Smooth muscle cell (in vitro differentiated cells): ENCODE measurements around the gene CNTNAP4. TPM values are rescaled to one million over a fixed set of nuclear protein-coding genes. Genes with fewer than 3 reads are reported as not detected.

Experiments
- DNase-seq: peaks from one replicate; lab custom pipeline; 2025; ENCODE audit not compliant: unreplicated experiment; lab: John Stamatoyannopoulos, UW
- H2AFZ ChIP-seq: fragments of 200-600 bp; sonication (generic); 2 replicates; pipeline ENCODE4 v1.6.0; 2016; ENCODE audit warnings: antibody characterized with exemption, low read depth, mild to moderate bottlenecking
- H3F3A ChIP-seq: fragments of 200-600 bp; sonication (generic); 2 replicates; pipeline ENCODE4 v1.6.0; 2017; ENCODE audit warnings: antibody characterized with exemption, low read depth
- H3K27ac ChIP-seq: fragments of 200-600 bp; sonication (generic); 2 replicates; pipeline ENCODE4 v1.5.1; 2016; ENCODE audit warnings: low read depth, mild to moderate bottlenecking
- H3K27me3 ChIP-seq: fragments of 200-600 bp; sonication (generic); 2 replicates; pipeline ENCODE4 v1.6.1; 2016; ENCODE audit warnings: low read depth, mild to moderate bottlenecking
- H3K36me3 ChIP-seq: fragments of 200-600 bp; sonication (generic); 2 replicates; pipeline ENCODE4 v1.5.1; 2016; ENCODE audit warnings: low read depth
- H3K4me1 ChIP-seq: fragments of 200-600 bp; sonication (generic); 2 replicates; pipeline ENCODE4 v1.5.1; 2016; ENCODE audit warnings: low read depth
- H3K4me2 ChIP-seq: fragments of 200-600 bp; sonication (generic); 2 replicates; pipeline ENCODE4 v1.6.0; 2016; ENCODE audit warnings: mild to moderate bottlenecking
- H3K4me3 ChIP-seq: fragments of 200-600 bp; sonication (generic); 2 replicates; pipeline ENCODE4 v1.5.1; 2016; ENCODE audit warnings: mild to moderate bottlenecking
- H3K79me2 ChIP-seq: fragments of 200-600 bp; sonication (generic); 2 replicates; pipeline ENCODE4 v1.6.0; 2016; ENCODE audit warnings: low read depth, mild to moderate bottlenecking
- H3K9ac ChIP-seq: fragments of 200-600 bp; sonication (generic); 2 replicates; pipeline ENCODE4 v1.6.0; 2016; ENCODE audit warnings: low read depth
- H3K9me3 ChIP-seq: fragments of 200-600 bp; sonication (generic); replicated peaks from 2 replicates; pipeline ENCODE4 v1.5.1; 2016; ENCODE audit warnings: low read depth
- H4K20me1 ChIP-seq: fragments of 200-600 bp; sonication (generic); 2 replicates; pipeline ENCODE4 v1.6.0; 2016; ENCODE audit warnings: low read depth
- CTCF ChIP-seq: fragments of 200-600 bp; sonication (generic); IDR thresholded peaks from 2 replicates; pipeline ENCODE4 v1.5.1; 2017; ENCODE audit warnings: borderline replicate concordance, mild to moderate bottlenecking, antibody characterized with exemption; ENCODE audit not compliant: insufficient read depth, poor library complexity, severe bottlenecking
- WGBS: methylation state at CpG from one replicate; pipeline ENCODE4 v1.1.7; 2016; ENCODE audit warnings: low lambda C conversion rate; 5-methylcytosine and 5-hydroxymethylcytosine counted together
- polyA plus RNA-seq: library from polyadenylated mRNA; unstranded; fragments of >200 nt; fragmentation: Nextera tagmentation; extraction: Ambion mirVana; gene quantifications from 2 replicates; pipeline ENCODE4 v1.2.1, GENCODE V29; 2016
- total RNA-seq: library from RNA; depleted of rRNA; stranded (reverse); fragments of >200 nt; gene quantifications from 2 replicates; pipeline ENCODE4 v1.2.3, GENCODE V29; 2014

The CNTNAP4 gene
- total and polyA plus RNA-seq, 2 experiments from 2014 or later, result 0.13 to 0.25 TPM

GRCh38 chr16:76565542-76565941 lies 288.3 kb downstream of the CNTNAP4 start:
- 91% methylated on average over 2 of the region's 2 CpGs for WGBS
- Histone ChIP-seq H3K27me3 (peaks cover 7% of the 10 kb centered on the region), H4K20me1 (no peaks in the 10 kb centered on the region), H3K4me3 (no peak overlapping the region), H3K79me2 (no peaks in the 10 kb centered on the region), H2AFZ (no peak overlapping the region), H3K27ac (no peak overlapping the region), H3K4me1 (no peaks in the 10 kb centered on the region), H3F3A (no peaks in the 10 kb centered on the region), H3K4me2 (no peak overlapping the region), H3K36me3 (no peaks in the 10 kb centered on the region), H3K9me3 (no peaks in the 10 kb centered on the region), H3K9ac (no peak overlapping the region)
- no peak for TF ChIP-seq CTCF
- no peak for DNase-seq

DNA sequence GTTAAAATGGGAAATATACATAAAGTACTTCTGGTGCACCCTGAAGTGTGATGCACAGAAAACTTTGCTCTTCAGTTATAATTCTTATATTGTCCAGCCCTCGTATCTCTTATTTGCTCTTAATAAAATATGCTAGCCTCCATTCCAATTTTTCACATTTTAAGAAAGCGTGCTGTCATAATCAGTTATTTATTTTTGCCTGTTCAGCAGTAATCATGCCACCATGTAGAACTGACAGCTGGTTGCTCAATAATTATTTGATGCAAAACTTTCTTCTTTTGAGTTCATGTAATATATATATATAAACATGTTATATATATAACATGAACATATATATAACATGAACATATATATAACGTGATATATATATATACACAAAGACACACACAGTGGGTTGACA lies 294.6 kb downstream of the CNTNAP4 start:
- Histone ChIP-seq H3K9me3 (no peaks in the 10 kb centered on the region), H3K36me3 (no peaks in the 10 kb centered on the region), H3K9ac (no peak overlapping the region), H3F3A (no peaks in the 10 kb centered on the region), H3K4me1 (no peaks in the 10 kb centered on the region), H3K27ac (no peak overlapping the region), H3K79me2 (no peaks in the 10 kb centered on the region), H3K27me3 (peaks cover 18% of the 10 kb centered on the region), H2AFZ (no peak overlapping the region), H3K4me3 (no peak overlapping the region), H3K4me2 (no peak overlapping the region), H4K20me1 (no peaks in the 10 kb centered on the region)
- DNase-seq, result no peak
- WGBS, result 91% methylated on average over 3 of the region's 3 CpGs
- no peak for TF ChIP-seq CTCF

- H3K4me1 ChIP-seq, result no peaks in the 10 kb centered on the region
- H3K4me3 ChIP-seq, result no peak overlapping the region
- no peak for DNase-seq
- H3F3A ChIP-seq, result no peaks in the 10 kb centered on the region
- H3K36me3 ChIP-seq, result no peaks in the 10 kb centered on the region
- H3K27me3 ChIP-seq, result peaks cover 18% of the 10 kb centered on the region
- H3K79me2 ChIP-seq, result no peaks in the 10 kb centered on the region
- H3K4me2 ChIP-seq, result no peak overlapping the region
- no peak overlapping the region for H2AFZ ChIP-seq
- no peaks in the 10 kb centered on the region for H4K20me1 ChIP-seq
- H3K9me3 ChIP-seq, result no peaks in the 10 kb centered on the region
- WGBS, result 90% methylated on average over 2 of the region's 2 CpGs
- H3K27ac ChIP-seq, result no peak overlapping the region
- H3K9ac ChIP-seq, result no peak overlapping the region
- no peak for TF ChIP-seq CTCF
Observed at GRCh38 chr16:76573281-76573680, 296.1 kb downstream of the CNTNAP4 start.

DNA sequence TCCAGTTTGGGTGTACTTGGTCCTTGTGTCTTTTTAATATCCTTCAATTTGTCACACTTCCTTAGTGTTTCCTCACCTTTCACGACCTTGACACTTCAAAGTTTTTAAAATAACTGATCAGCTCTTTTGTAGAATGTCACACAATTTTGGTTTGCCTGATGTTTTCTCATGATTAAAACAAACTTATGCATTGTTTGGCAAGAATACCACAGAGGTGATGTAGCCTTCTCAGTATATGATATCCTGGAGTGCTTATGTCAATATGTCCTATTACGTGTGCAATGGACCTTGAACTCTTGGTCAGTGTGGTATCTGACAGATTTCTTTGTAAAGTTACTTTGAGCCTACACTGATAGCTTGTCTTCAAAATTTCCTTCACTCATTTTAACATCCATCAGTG lies 297.4 kb downstream of the CNTNAP4 start:
- no peak overlapping the region for H3K27ac ChIP-seq
- H3F3A ChIP-seq, result no peaks in the 10 kb centered on the region
- H3K36me3 ChIP-seq, result no peaks in the 10 kb centered on the region
- no peaks in the 10 kb centered on the region for H3K9me3 ChIP-seq
- no peak for DNase-seq
- no peak for TF ChIP-seq CTCF
- H3K79me2 ChIP-seq, result no peaks in the 10 kb centered on the region
- H3K9ac ChIP-seq, result no peak overlapping the region
- 76% methylated on average over 2 of the region's 2 CpGs for WGBS
- no peak overlapping the region for H3K4me2 ChIP-seq
- H2AFZ ChIP-seq, result no peak overlapping the region
- no peaks in the 10 kb centered on the region for H3K4me1 ChIP-seq
- peaks cover 11% of the 10 kb centered on the region for H3K27me3 ChIP-seq
- no peak overlapping the region for H3K4me3 ChIP-seq
- no peaks in the 10 kb centered on the region for H4K20me1 ChIP-seq
